K562 (cell line): ENCODE results near the gene CLCN6. TPM values are rescaled to one million over a fixed set of nuclear protein-coding genes. Genes with fewer than 3 reads are reported as not detected.

ENCODE experiments used
- CBFB ChIP-seq: sonication (generic); formaldehyde crosslinking; IDR thresholded peaks from 2 replicates; pipeline ENCODE4 v1.4.0; 2020; ENCODE audit warnings: mild to moderate bottlenecking, missing genetic modification reagents
- CREB3L1 ChIP-seq: fragments of 450-650 bp; IDR thresholded peaks from 2 replicates; pipeline ENCODE4 v1.6.1; 2014; ENCODE audit warnings: low read depth, mild to moderate bottlenecking, moderate library complexity, borderline replicate concordance
- EZH2 ChIP-seq: IDR thresholded peaks from 2 replicates; pipeline ENCODE4 v1.6.1; 2012; ENCODE audit warnings: low read depth, mild to moderate bottlenecking, inconsistent platforms, low read length, borderline replicate concordance
- HNRNPK ChIP-seq: fragments of 200-400 bp; formaldehyde crosslinking; IDR thresholded peaks from one replicate; pipeline ENCODE4 v1.6.1; 2018; ENCODE audit warnings: mild to moderate bottlenecking, low read depth, low read length; ENCODE audit not compliant: poor library complexity, severe bottlenecking
- HNRNPLL ChIP-seq: fragments of 200-400 bp; formaldehyde crosslinking; IDR thresholded peaks from 2 replicates; pipeline ENCODE4 v1.6.1; 2017; ENCODE audit warnings: low read length, low read depth, mild to moderate bottlenecking; ENCODE audit not compliant: poor library complexity, severe bottlenecking
- KLF16 ChIP-seq: IDR thresholded peaks from 2 replicates; pipeline ENCODE4 v1.6.1; 2016; ENCODE audit warnings: antibody characterized with exemption
- MED1 ChIP-seq: sonication (generic); formaldehyde crosslinking; IDR thresholded peaks from 2 replicates; pipeline ENCODE4 v1.8.1; 2023; ENCODE audit warnings: missing genetic modification reagents, borderline replicate concordance
- MLX ChIP-seq, 2 experiments: fragments of 450-650 bp in 1 of 2; sonication (generic) in 1 of 2; formaldehyde crosslinking; conservative IDR thresholded peaks; 2 replicates each; pipeline versions ENCODE4 v1.4.0 to v1.8.1; 2020 to 2022; ENCODE audit warnings: mild to moderate bottlenecking in 1 of 2, missing genetic modification reagents in 1 of 2
- NR2F6 ChIP-seq: fragments of 450-650 bp; formaldehyde crosslinking; IDR thresholded peaks from 2 replicates; pipeline ENCODE4 v1.4.0; 2020; ENCODE audit warnings: mild to moderate bottlenecking
- PCBP2 ChIP-seq: fragments of 200-400 bp; formaldehyde crosslinking; IDR thresholded peaks from 2 replicates; pipeline ENCODE4 v1.6.1; 2018; ENCODE audit warnings: low read length, low read depth, mild to moderate bottlenecking, moderate library complexity; ENCODE audit not compliant: poor library complexity, severe bottlenecking
- RBM15 ChIP-seq: fragments of 200-400 bp; formaldehyde crosslinking; IDR thresholded peaks from 2 replicates; pipeline ENCODE4 v1.6.1; 2018; ENCODE audit warnings: mild to moderate bottlenecking, low read length, moderate library complexity; ENCODE audit not compliant: insufficient read depth
- ZBTB40 ChIP-seq, 2 experiments: fragments of 450-650 bp in 1 of 2; sonication (generic) in 1 of 2; formaldehyde crosslinking in 1 of 2; IDR thresholded peaks; 2 replicates each; pipeline versions ENCODE4 v1.7.1 to v1.9.0; 2016 to 2022; ENCODE audit warnings: inconsistent platforms in 1 of 2, mild to moderate bottlenecking in 1 of 2, missing genetic modification reagents in 1 of 2
- ZNF589 ChIP-seq: fragments of 200-800 bp; sonication (Bioruptor generic); IDR thresholded peaks from 2 replicates; pipeline ENCODE4 v1.6.1; 2016; ENCODE audit warnings: low read depth, missing genetic modification characterization, missing compliant biosample characterization
- polyA plus RNA-seq, 8 experiments: library from polyadenylated mRNA; depleted of rRNA in 4 of 8; stranded (reverse) in 5 of 8; unstranded in 3 of 8; fragments of >200 nt; fragmentation: Nextera tagmentation in 2 of 8; fragmentation: Illumina TruSeq in 1 of 8; extraction: Ambion mirVana in 2 of 8; extraction: Trizol in 1 of 8; gene quantifications; 2 replicates each; pipeline versions ENCODE4 v1.2.1 to v1.2.3, GENCODE V29; 2011 to 2014; ENCODE audit warnings: inconsistent platforms in 1 of 8, missing spikeins in 1 of 8
- total RNA-seq, 7 experiments: library from RNA; depleted of rRNA in 6 of 7; stranded (reverse); fragments of >200 nt in 6 of 7; fragmentation: Illumina TruSeq in 2 of 7; extraction: Trizol in 2 of 7; gene quantifications; 2 replicates each; pipeline versions ENCODE4 v1.2.1 to v1.2.3, GENCODE V29; 2011 to 2021; ENCODE audit warnings: low replicate concordance in 1 of 7

The CLCN6 gene
- total and polyA plus RNA-seq, 9 of the 15 experiments (the other 6 are each of a cell fraction or from before 2014, with no cell fraction given), result 2.0 to 21.8 (median 13.6) TPM

- peak; percentile 97 for TF ChIP-seq ZBTB40 (IDR thresholded peaks at IDR 0.05)
- TF ChIP-seq ZBTB40 (CRISPR knock-in tag; IDR thresholded peaks at IDR 0.05), result no peak
- no peak for TF ChIP-seq RBM15
- no peak for TF ChIP-seq KLF16
- TF ChIP-seq CBFB (CRISPR knock-in tag), result no peak; the same call in 1 of the 2 replicates
- no peak for TF ChIP-seq PCBP2
- peak; percentile 50 for TF ChIP-seq HNRNPK
- peak; percentile 96 for TF ChIP-seq HNRNPLL
- 0 out of 2 replicates have a peak, but pooled peaks have one; percentile 81 for TF ChIP-seq ZNF589 (CRISPR knock-in tag)
- TF ChIP-seq EZH2, result no peak
- no peak; the same call in 1 of the 2 replicates for TF ChIP-seq NR2F6 (CRISPR knock-in tag)
- TF ChIP-seq CREB3L1, result 0 out of 2 replicates have a peak, but pooled peaks have one; percentile 43
- TF ChIP-seq MED1 (CRISPR knock-in tag), result no peak
- peak; percentile 41 to 84; a peak in 1 of 4 replicates for TF ChIP-seq MLX (CRISPR knock-in tag; conservative IDR thresholded peaks at IDR 0.05)
Measured at GRCh38 chr1:11805422-11806306, at the start of gene CLCN6, which contains the start of gene MTHFR (continued).
